Ascending aorta (tissue), 2 donors: Measurements from ENCODE around the gene SSTR4. TPM values are rescaled to one million over a fixed set of nuclear protein-coding genes. Genes with fewer than 3 reads are reported as not detected.
A peak's percentile ranks its signal among the peaks of the same experiment; 100 is the strongest.

Experiments
- DNase-seq, 2 donors: peaks; one replicate each; pipeline ENCODE4 v3.0.0-alpha.2; 2019; ENCODE audit warnings: low spot score in 2 of 2
- H3K27ac ChIP-seq, 2 donors: fragments of 200-600 bp; sonication (generic); one replicate each; pipeline ENCODE4 v1.5.1; 2016 to 2017; ENCODE audit warnings: mild to moderate bottlenecking in 1 of 2
- H3K27me3 ChIP-seq: fragments of 200-600 bp; sonication (generic); one replicate; pipeline ENCODE4 v1.5.1; 2017
- H3K36me3 ChIP-seq, 2 donors: fragments of 200-600 bp; sonication (generic); one replicate each; pipeline ENCODE4 v1.5.1; 2016
- H3K4me1 ChIP-seq, 2 donors: fragments of 200-600 bp; sonication (generic); one replicate each; pipeline ENCODE4 v1.5.1; 2016 to 2017; ENCODE audit warnings: mild to moderate bottlenecking in 1 of 2
- H3K4me3 ChIP-seq, 2 donors: fragments of 200-600 bp; sonication (generic); one replicate each; pipeline ENCODE4 v1.5.1; 2016 to 2017; ENCODE audit warnings: mild to moderate bottlenecking in 1 of 2
- H3K9me3 ChIP-seq, 2 donors: fragments of 200-600 bp; sonication (generic); one replicate each; pipeline ENCODE4 v1.5.1; 2016
- CTCF ChIP-seq, 3 experiments: fragments of 200-600 bp in 2 of 3; fragments of 450-650 bp in 1 of 3; sonication (generic) in 2 of 3; IDR thresholded peaks; one replicate each; pipeline ENCODE4 v1.5.1; 2016 to 2019; ENCODE audit warnings: antibody characterized with exemption in 3 of 3, mild to moderate bottlenecking in 1 of 3, moderate library complexity in 1 of 3
- intact Hi-C: fragments of 100-400 bp; cut with DNase I; formaldehyde crosslinking; loops from one replicate; pipeline ENCODE4 v1.15.1; 2023
- total RNA-seq: library from RNA; depleted of rRNA; stranded (reverse); fragments of >200 nt; gene quantifications from one replicate; pipeline ENCODE4 v1.1.0, GENCODE V29; 2016

The SSTR4 gene
- total RNA-seq, 1 donor from 2014 or later: not detected

GRCh38 chr20:23029324-23029723 is 5.8 kb upstream of the SSTR4 start:
- intact Hi-C loops: no loop called here

DNA sequence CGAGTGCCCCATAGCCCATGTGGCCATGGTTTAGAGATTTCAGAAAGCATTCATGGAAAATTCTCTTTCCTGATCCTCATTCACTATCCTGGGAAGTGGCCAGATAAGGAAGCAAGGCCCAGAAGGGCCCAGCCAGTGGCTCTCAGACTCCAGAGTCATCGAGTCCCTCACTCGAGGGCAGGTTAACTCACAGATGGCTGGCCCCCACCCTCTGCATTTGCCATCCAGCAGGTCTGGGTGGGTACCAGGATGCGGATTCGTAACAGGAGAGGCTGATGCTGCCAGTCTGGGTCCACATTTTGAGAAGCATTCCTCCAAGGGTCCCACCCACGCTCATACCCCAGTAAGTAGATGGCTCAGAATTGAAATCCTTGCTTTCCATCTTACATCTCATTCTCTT is 3.8 kb upstream of the SSTR4 start:
- TF ChIP-seq CTCF (IDR thresholded peaks at IDR 0.05): no peak
- intact Hi-C loops: no loop called here
- no peak overlapping the region for H3K4me3 ChIP-seq
- DNase-seq: no peak
- H3K27me3 ChIP-seq: no peaks in the 10 kb centered on the region
- no peaks in the 10 kb centered on the region for H3K9me3 ChIP-seq
- no peak overlapping the region for H3K27ac ChIP-seq
- H3K4me1 ChIP-seq: no peaks in the 10 kb centered on the region
- H3K36me3 ChIP-seq: no peaks in the 10 kb centered on the region

More at GRCh38 chr20:23029324-23029723, 5.8 kb upstream of the SSTR4 start:
- no peak for DNase-seq
- Histone ChIP-seq H3K36me3 (no peaks in the 10 kb centered on the region), H3K9me3 (no peaks in the 10 kb centered on the region), H3K4me3 (no peak overlapping the region), H3K4me1 (no peaks in the 10 kb centered on the region), H3K27me3 (no peaks in the 10 kb centered on the region), H3K27ac (no peak overlapping the region)
- no peak for TF ChIP-seq CTCF (IDR thresholded peaks at IDR 0.05)

DNA sequence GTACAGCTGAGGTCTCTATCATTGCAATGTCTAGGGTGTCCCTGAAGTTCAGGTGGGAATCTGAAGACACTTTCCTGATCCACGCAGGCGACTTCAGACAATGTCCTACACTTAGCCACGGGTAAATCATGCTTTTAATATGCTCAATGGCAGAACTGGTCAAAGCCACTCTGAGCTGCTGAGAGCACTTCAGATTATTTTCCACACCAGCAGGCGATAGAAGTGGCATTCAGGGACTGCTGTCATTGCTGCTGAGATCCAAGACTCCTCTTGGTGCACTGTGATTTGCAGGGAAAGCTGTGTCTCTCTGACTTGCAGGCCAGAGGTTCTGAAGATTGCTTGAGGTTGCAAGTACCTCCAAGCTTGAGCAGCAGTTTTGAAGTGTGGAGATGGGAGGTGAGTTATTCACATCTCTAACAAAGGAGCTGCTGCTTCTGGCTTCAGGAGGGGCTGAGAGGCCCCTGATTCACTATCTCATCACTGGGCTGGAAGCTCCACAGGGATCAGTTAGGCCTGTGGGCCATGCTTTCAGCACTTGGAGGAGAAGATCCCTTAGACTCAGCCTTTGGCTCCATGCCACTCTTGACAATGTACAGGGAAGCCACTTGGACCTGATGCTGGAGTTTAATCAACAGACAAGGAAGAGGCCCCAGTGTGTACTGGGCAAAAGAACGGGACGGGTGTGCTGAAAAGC is 2.9 kb upstream of the SSTR4 start:
- Histone ChIP-seq H3K27ac (no peak overlapping the region), H3K9me3 (no peaks in the 10 kb centered on the region), H3K4me3 (no peak overlapping the region), H3K36me3 (no peaks in the 10 kb centered on the region), H3K4me1 (no peaks in the 10 kb centered on the region), H3K27me3 (no peaks in the 10 kb centered on the region)
- DNase-seq: no peak
- intact Hi-C loops: no loop called here
- no peak for TF ChIP-seq CTCF (IDR thresholded peaks at IDR 0.05)

- H3K36me3 ChIP-seq: no peaks in the 10 kb centered on the region
- H3K4me1 ChIP-seq: no peaks in the 10 kb centered on the region
- no peak overlapping the region for H3K4me3 ChIP-seq
- no peaks in the 10 kb centered on the region for H3K27me3 ChIP-seq
- DNase-seq: no peak
- TF ChIP-seq CTCF (IDR thresholded peaks at IDR 0.05): no peak
- intact Hi-C loops: no loop called here
- H3K9me3 ChIP-seq: no peaks in the 10 kb centered on the region
- no peak overlapping the region for H3K27ac ChIP-seq
Observed at GRCh38 chr20:23032750-23033078, 2.4 kb upstream of the SSTR4 start.

DNA sequence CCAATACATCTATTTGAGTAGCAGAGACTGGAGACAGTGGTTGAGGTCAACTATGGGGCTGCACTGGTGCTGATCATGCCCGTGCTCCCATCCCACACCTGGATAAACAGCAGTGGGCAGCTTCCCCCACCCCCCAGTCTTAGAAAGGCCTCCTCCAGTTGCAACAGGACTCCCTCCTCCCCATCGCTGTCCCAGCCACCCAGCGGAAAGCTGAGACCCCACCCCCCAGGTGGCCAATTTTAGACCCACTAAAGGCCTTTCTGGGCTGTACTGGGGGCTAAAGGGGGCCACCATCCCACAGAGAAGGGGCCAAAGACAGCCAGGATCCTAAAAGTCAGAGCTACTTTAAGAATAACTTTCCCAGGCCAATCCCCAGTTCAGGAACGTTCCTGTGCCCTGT is 1.2 kb upstream of the SSTR4 start:
- no peak overlapping the region for H3K27ac ChIP-seq
- no peaks in the 10 kb centered on the region for H3K27me3 ChIP-seq
- no peak overlapping the region for H3K4me3 ChIP-seq
- intact Hi-C loops: no loop called here
- no peaks in the 10 kb centered on the region for H3K36me3 ChIP-seq
- no peaks in the 10 kb centered on the region for H3K4me1 ChIP-seq
- no peak for DNase-seq
- TF ChIP-seq CTCF (IDR thresholded peaks at IDR 0.05): no peak
- H3K9me3 ChIP-seq: no peaks in the 10 kb centered on the region

GRCh38 chr20:23035731-23036130 is 619 bp downstream of the SSTR4 start:
- no peak overlapping the region for H3K27ac ChIP-seq
- intact Hi-C loops: no loop called here
- no peaks in the 10 kb centered on the region for H3K9me3 ChIP-seq
- no peak for TF ChIP-seq CTCF (IDR thresholded peaks at IDR 0.05)
- H3K4me3 ChIP-seq: peak overlapping the region in 1 of 2 donors; percentile 49
- H3K27me3 ChIP-seq: no peaks in the 10 kb centered on the region
- no peak for DNase-seq
- H3K4me1 ChIP-seq: no peaks in the 10 kb centered on the region
- no peaks in the 10 kb centered on the region for H3K36me3 ChIP-seq
